Effector CD8-positive, alpha-beta T cell (primary cell): ENCODE measurements around the gene RASA1.
A peak's percentile ranks its signal among the peaks of the same experiment; 100 is the strongest.
"Not testable (repeated sequence)": the region's sequence is repeated elsewhere in the genome, so short reads cannot be mapped to it uniquely, and the experiment has no call there.

Source experiments
- DNase-seq: peaks from one replicate; lab custom pipeline; 2025; lab: John Stamatoyannopoulos, UW
- total RNA-seq, 4 experiments: gene quantifications; one replicate each; lab custom pipeline; 2026; lab: John Stamatoyannopoulos, UW

Gene RASA1
- total RNA-seq = 54.4 to 81.7 (median 66.4) reads per million in 4 experiments

DNA sequence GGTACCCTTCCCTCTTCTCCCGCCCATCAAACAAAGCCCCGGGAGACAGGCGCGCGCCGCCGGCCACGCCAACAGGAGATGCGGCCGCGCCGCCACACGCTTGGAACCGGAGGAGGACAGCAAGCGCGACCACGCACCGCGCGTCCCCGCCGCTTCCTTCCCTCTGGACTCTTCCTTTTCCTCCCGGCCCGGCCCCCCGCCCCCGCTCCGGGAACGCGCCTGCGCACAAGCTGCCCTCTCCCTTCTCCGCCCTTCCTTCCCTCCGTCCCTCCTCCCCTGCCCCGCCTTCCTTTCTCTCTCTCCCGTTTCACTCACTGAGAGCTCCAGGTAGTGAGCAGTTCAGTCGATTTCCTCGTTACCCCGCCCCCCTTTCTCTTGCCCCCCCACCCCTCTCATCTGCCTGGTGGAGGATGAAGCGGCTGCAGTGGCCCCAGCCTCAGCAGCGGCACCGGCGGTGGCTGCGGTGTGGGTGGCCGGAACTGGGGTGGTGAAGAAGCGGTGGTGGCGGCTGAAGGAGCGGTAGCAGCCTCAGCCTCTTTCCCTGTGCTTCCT, at the start of gene RASA1:
TSS of gene RASA1 (plus strand) at position 310 of the 552 bp plus-strand sequence. CDS start 569 bp downstream, outside the sequence.
- DNase-seq = peak; percentile 79

GRCh38 chr5:87229780-87230179, 37.9 kb upstream of the RASA1 start:
- DNase-seq = no peak

DNA sequence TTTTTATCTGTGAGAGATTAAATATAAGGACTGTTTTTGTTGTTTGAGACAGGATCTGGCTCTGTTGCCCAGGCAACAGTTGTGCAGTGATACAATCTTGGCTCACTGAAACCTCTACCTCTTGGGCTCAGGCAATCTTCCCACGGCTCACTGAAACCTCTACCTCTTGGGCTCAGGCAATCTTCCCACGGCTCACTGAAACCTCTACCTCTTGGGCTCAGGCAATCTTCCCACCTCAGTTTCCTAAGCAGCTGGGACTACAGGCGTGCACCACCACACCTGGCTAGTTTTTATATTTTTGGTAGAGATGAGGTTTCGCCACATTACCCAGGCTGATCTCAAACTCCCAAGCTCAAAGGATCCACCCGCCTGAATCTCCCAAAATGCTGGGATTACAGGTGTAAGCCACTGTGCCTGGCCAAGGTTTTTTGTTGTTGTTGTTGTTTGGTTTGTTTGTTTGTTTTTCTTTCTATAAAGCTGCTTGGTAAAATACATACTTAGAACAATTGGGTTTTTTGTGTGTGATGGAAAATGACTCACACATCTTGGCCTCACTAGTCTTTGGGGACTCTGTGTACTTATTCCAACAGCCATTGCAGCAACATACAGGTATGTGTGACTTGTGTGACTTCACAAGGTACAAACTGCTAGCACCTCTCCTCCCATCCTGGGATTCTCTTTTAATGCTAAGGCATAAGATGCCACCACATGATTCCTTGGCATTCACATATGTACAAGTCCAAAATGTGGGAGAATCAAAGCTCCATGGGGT, 36.5 kb upstream of the RASA1 start:
- DNase-seq = no peak

DNA sequence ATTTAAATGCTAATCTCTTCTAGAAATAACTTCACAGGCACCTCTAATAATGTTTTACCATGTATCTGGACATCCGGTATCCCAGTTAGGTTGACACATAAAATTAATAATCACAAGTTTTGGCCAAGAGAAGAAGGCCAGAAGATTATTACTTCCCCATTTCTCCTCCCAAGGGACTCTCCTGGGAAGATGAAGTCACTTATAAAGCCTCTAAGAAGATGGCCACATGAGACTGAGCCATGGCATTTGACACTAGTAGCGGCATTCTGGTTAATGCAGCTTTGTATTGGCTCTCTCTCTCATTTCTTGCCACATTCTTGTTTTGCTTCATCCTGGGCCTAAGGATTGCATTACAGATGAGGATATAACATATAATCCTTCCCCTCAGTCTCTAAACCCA, 34.5 kb upstream of the RASA1 start:
- no peak for DNase-seq

DNA sequence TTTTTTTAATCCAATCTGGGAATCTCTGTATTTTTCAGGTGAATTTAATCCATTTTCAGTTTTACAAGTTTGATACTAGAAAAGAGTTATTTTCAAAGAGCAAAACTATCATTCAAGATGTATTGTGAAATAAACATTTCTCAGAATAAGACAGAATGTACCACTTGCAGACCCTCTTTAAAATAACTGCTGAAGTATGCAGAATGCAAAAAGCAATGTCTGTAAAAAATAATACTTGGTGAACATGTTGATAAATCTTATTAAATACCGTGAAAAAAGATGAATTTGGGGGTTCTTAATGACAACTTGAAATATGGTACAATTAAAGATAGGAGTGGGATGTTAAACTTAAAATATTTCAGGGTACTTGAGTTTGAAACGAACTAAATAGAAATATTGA, 26.1 kb upstream of the RASA1 start:
- no peak for DNase-seq

DNA sequence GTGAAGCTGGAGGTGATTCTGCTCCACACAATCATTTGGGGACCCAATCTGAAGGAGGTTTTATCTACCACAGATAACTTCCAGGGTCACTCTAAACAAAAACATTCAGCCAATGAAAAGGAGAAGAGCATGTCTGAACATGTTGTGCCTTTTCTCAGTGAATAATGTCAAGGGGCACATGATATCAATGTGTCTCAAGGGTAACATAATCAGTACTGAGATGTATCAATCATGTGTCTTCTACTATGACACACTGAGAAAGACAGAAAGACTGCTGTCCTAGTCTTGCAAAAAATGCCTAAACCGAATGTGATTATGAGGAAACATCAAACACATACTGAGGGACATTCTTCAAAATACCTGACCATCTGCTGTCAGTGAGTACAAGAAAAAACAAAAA, 25.4 kb upstream of the RASA1 start:
- no peak for DNase-seq

- no peak for DNase-seq
These were observed 24.4 kb upstream of the RASA1 start for GRCh38 chr5:87243161-87243844.

DNA sequence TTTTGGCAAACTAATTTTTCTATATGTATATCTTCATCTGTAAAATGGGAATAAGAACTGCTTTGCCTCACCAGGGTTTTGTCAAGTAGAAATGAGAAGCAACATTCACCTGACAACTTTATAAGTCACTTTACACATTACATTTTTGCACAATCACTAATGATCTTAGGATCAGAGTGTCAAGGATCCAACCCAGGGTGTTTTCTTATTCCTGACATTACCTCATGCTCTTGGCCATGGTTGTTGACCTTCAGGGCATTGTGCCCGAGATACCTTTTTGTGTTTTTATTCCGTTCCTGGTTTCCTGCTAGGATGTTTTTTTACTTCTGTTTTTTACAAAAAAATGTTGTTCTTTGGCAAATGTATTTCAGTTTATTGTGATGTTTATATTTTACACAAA, 22.2 kb upstream of the RASA1 start:
- no peak for DNase-seq

DNA sequence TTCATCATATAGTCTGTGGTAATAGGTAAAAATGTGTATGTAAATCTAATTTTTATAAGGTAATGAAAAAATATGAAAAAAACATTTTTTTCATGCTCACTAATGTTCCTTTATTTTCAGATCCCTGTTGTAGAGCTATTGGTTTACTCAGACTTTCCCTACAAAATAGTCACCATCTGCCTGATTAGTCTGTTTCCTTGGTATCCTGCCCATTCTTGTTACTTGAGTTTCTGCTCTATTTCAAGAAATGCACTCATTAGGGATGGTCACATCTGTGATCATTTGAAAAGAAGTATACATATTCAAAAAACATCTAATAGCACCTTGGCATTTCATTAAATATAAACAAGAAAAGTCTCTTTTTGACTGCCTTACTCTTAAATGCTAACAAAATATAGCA, 21.6 kb upstream of the RASA1 start:
- no peak for DNase-seq

GRCh38 chr5:87252283-87252605, 15.4 kb upstream of the RASA1 start:
- no peak for DNase-seq

DNA sequence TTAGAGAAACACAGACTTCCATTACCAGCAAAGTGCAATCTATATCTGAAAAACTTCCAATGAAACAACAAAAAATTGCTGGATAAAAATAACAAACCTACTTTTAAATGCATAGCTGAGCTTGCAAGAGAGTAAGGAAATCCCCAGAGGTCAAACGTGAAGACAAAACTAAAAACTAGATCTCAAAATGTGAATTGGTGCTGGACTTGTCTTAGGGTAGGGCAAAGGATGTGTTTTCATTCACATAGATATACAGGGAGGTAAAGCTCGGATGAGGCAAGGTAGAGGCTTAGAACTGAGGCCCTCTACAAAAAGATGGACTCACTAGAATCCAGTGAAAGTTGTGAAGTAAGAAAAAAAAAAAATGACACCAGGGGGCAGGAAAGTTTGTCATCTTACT, 13.6 kb upstream of the RASA1 start:
- no peak for DNase-seq

DNA sequence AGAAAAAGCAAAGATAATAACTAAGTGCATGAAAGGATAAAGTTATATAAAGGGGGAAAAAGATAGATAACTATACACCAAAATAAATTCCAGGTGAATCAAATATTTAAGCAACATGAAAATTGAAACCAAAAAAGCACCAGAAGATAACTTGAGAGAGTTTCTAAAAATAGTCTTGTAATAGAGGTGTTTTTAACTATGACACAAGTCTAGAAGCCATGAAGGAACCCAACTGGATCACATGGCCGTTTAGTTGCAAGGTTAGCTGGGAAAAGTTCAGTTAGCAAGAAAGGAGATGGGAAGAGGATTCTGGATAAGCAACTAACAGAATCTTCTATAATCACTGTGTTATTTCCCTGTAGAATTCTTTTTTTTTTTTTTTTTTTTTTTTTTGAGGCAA, 9.2 kb upstream of the RASA1 start:
- no peak for DNase-seq

- DNase-seq = no peak
These were observed 7.0 kb upstream of the RASA1 start for GRCh38 chr5:87260604-87261192.

DNA sequence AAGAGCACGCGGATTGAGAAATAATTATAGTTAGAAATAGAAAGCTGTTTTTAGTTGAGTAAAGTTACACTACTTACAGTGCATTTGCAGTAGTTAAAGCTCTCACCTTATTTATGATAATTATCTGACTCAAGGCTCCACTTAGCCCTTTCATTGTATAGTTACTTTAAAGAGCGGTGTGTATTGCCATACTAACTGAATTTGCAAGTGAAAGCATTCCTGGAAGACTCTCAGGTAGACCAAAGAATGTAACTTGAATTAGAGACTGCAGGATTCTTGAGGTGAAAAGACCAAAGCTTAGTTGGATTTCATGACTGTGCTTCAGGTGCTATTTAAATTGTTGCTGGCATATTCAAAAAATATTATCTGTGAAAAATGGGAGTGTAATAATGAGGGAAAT, 4.2 kb upstream of the RASA1 start:
- DNase-seq = no peak

GRCh38 chr5:87266914-87267573, 639 bp upstream of the RASA1 start:
- DNase-seq = no peak

DNA sequence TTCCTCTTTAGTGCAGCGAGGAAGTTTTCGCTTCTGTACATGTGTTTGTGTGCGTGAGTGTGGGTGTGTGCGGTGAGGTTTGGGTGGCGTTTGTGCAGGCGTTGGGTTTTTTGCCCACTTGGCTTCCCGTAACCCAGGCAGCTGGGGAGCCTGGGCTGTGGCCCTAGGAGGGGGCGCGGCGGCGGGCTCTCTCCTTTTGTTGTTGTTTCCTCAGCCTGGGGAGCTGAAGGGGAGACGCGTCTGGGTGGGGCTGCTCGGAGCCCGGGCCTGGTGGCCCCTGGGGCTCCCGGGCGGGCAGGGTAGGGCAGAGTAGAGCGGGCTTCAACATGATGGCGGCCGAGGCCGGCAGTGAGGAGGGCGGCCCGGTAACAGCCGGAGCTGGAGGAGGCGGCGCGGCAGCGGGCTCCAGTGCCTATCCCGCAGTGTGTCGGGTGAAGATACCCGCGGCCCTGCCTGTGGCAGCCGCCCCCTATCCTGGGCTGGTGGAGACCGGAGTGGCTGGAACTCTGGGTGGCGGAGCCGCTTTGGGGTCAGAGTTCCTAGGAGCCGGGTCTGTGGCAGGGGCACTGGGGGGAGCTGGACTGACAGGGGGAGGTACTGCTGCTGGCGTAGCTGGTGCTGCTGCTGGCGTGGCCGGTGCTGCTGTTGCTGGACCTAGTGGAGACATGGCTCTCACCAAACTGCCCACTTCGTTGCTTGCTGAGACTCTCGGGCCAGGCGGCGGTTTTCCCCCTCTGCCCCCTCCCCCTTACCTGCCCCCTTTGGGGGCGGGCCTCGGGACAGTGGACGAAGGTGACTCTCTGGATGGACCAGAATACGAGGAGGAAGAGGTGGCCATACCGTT, 665 bp downstream of the RASA1 start:
- DNase-seq = peak; percentile 68

DNA sequence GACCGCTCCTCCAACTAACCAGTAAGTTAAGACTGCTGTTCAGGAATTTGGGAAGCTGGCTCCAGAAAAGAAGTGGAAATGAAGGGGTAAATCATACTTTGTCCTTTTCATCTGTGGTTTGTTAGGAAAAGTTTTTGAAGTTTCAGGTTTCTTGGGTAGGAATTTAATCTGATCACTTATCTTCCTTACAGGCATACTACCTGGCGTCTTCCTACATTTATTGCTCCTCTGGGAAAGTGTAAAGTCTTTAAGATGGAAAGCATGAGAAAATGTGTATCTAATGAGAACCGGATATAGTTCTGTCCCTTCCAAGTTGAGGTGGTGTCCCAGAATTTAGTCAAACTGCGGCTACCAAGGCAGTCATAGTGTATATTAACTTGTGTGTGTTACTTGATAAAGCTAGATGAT, 1.3 kb downstream of the RASA1 start:
- DNase-seq = no peak

DNA sequence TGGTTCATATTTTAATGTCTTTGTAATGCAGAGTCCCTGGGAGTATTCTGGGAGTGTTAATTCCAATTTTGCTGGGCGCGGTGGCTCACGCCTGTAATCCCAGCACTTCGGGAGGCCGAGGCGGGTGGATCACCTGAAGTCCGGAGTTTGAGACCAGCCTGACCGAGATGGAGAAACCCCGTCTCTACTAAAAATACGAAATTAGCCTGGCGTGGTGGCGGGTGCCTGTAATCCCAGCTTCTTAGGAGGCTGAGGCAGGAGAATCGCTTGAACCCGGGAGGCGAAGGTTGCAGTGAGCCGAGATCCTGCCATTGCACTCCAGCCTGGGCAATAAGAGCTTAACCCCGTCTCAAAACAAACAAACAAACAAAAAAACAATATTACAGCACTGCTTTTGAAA, 3.2 kb downstream of the RASA1 start:
- DNase-seq = not testable (repeated sequence)

DNA sequence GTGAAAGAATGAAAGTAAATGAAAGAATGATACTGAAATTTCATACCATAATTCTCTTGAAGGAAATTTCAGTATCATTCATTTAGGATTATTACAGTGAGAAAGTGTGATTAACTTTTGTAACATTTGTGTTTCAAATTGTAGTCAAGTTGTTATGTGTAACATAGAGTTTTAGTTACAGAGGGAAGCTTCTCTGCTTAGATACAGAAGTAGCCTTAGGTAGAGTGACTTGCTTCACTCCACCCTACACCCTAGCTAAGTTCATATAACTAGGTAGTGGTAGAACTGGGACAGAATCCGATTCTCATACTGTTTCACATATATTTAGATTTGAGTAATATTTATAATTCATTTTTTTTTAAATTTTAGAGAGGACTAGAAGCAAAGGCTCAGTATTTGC, 9.0 kb downstream of the RASA1 start:
- no peak for DNase-seq

- no peak for DNase-seq
These were observed 9.7 kb downstream of the RASA1 start for GRCh38 chr5:87277279-87277835.

DNA sequence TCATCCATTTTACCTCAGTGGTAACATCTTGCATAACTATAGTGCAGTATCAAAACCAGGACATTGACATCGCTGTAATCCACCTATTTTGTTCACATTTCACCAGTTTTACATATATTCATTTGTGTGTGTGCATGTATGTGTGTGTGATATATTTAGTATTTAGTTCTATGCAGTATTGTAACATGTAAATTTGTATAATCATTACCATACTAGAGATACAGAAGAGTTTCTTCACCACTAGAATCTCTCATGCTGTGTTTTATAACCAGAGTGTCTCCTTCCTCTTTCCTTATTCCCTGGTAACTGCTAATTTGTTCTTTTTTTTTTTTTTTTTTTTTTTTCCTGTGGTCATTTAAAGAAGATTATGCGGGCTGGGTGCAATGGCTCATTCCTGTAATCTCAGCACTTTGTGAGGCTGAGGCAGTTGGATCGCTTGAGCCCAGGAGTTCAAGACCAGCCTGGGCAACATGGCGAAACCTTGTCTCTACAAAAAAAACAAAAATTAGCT, 11.0 kb downstream of the RASA1 start:
- no peak for DNase-seq
